Measurements from ENCODE around the gene YKT6. TPM values are rescaled to one million over a fixed set of nuclear protein-coding genes. Genes with fewer than 3 reads are reported as not detected.
"Not testable (repeated sequence)": the region's sequence is repeated elsewhere in the genome, so short reads cannot be mapped to it uniquely, and the experiment has no call there.

YKT6 gene
- total RNA-seq, 2 donors from 2014 or later = 34.4 to 66.8 TPM

GRCh38 chr7:44161371-44161770 is 39.4 kb upstream of the YKT6 start:
- Mint-ChIP-seq H3K4me1 (no peaks in the 10 kb centered on the region), H3K4me3 (no peak overlapping the region), H3K27ac (no peak overlapping the region), H3K27me3 (no peaks in the 10 kb centered on the region), H3K36me3 (ENCODE audit: low read depth) (no peaks in the 10 kb centered on the region), H3K9me3 (no peaks in the 10 kb centered on the region)
- ATAC-seq (replicated peaks) = no peak

DNA sequence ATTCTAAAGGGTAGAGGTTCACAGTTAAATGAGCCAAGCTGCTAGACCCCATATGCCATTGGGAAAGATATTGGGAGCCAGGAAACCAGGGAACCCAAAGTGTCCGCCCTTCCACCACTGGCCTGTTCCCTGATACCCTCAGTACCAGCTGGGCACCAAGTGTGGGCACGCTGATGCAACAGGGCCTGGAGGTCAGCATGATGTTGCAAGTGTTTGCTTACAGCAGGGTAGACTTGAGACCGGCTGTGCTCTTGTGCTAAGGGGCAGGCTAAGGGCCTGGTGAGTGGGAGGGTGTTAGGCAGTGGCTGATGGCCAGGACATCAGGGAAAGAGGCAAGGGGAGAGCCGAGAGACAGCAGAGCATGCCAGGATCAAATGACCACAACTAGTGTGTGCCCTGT is 38.6 kb upstream of the YKT6 start:
- Mint-ChIP-seq H3K4me3 (no peak overlapping the region), H3K4me1 (no peaks in the 10 kb centered on the region), H3K27ac (no peak overlapping the region), H3K27me3 (no peaks in the 10 kb centered on the region), H3K36me3 (ENCODE audit: low read depth) (no peaks in the 10 kb centered on the region), H3K9me3 (no peaks in the 10 kb centered on the region)
- no peak for ATAC-seq (replicated peaks)

DNA sequence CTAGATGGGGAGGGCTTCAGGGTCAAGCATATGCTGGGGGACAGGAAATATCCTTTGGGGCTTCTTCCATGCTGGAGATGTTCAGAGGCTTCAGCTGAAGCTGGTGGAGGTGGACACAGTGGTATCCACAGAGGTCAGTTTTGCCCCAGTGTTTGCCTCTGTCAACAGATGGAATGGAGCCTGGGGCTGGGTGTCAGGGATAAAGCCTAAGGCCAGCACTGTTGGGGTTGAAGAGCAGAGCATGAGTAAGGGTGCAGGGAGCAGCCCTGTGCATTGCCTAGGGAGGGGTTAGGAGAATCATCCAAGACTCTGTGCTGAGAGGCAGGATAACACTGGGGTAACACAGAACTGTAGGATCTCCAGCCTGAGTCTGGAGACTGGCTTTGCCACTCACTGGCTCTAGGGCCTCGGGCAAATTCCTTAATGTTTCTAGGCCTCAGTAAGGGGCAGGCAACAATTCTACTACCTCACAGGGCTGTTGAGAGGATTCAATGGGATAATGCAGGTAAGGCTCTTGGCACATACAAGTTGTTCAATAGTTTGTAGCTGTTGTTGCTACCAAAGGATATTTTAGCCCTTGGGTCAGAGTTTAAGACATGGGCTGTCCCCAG is 37.9 kb upstream of the YKT6 start:
- H3K9me3 Mint-ChIP-seq = no peaks in the 10 kb centered on the region
- no peaks in the 10 kb centered on the region for H3K36me3 Mint-ChIP-seq (ENCODE audit: low read depth)
- H3K27ac Mint-ChIP-seq = no peak overlapping the region
- no peak for ATAC-seq (replicated peaks)
- H3K27me3 Mint-ChIP-seq = no peaks in the 10 kb centered on the region
- H3K4me1 Mint-ChIP-seq = no peaks in the 10 kb centered on the region
- H3K4me3 Mint-ChIP-seq = no peak overlapping the region

GRCh38 chr7:44163591-44163990 is 37.2 kb upstream of the YKT6 start:
- H3K27me3 Mint-ChIP-seq = no peaks in the 10 kb centered on the region
- H3K27ac Mint-ChIP-seq = no peak overlapping the region
- H3K9me3 Mint-ChIP-seq = no peaks in the 10 kb centered on the region
- H3K36me3 Mint-ChIP-seq (ENCODE audit: low read depth) = no peaks in the 10 kb centered on the region
- no peak overlapping the region for H3K4me3 Mint-ChIP-seq
- H3K4me1 Mint-ChIP-seq = no peaks in the 10 kb centered on the region
- no peak for ATAC-seq (replicated peaks)

GRCh38 chr7:44167920-44168319 is 32.9 kb upstream of the YKT6 start:
- Mint-ChIP-seq H3K27ac (no peak overlapping the region), H3K4me3 (no peak overlapping the region), H3K36me3 (ENCODE audit: low read depth) (no peaks in the 10 kb centered on the region), H3K4me1 (no peaks in the 10 kb centered on the region), H3K9me3 (no peaks in the 10 kb centered on the region), H3K27me3 (no peaks in the 10 kb centered on the region)
- no peak for ATAC-seq (replicated peaks)

GRCh38 chr7:44171901-44172300 is 28.9 kb upstream of the YKT6 start:
- not testable (repeated sequence) for ATAC-seq (replicated peaks); H3K36me3 Mint-ChIP-seq (ENCODE audit: low read depth)

GRCh38 chr7:44172352-44172751 is 28.4 kb upstream of the YKT6 start:
- Mint-ChIP-seq H3K4me3 (no peak overlapping the region), H3K4me1 (no peaks in the 10 kb centered on the region), H3K9me3 (no peaks in the 10 kb centered on the region), H3K27ac (no peak overlapping the region), H3K27me3 (peaks cover 9% of the 10 kb centered on the region), H3K36me3 (ENCODE audit: low read depth) (no peaks in the 10 kb centered on the region)
- ATAC-seq (replicated peaks) = no peak

More at GRCh38 chr7:44171901-44172300, 28.9 kb upstream of the YKT6 start:
- H3K9me3 Mint-ChIP-seq, H3K4me3 Mint-ChIP-seq, H3K4me1 Mint-ChIP-seq, H3K27ac Mint-ChIP-seq, H3K27me3 Mint-ChIP-seq: not testable (repeated sequence)

- ATAC-seq (replicated peaks) = no peak
- H3K36me3 Mint-ChIP-seq (ENCODE audit: low read depth) = no peaks in the 10 kb centered on the region
- H3K4me1 Mint-ChIP-seq = no peaks in the 10 kb centered on the region
- no peak overlapping the region for H3K27ac Mint-ChIP-seq
- no peak overlapping the region for H3K4me3 Mint-ChIP-seq
- no peaks in the 10 kb centered on the region for H3K9me3 Mint-ChIP-seq
- peaks cover 12% of the 10 kb centered on the region for H3K27me3 Mint-ChIP-seq
Measured at GRCh38 chr7:44172803-44173424, 27.9 kb upstream of the YKT6 start.

DNA sequence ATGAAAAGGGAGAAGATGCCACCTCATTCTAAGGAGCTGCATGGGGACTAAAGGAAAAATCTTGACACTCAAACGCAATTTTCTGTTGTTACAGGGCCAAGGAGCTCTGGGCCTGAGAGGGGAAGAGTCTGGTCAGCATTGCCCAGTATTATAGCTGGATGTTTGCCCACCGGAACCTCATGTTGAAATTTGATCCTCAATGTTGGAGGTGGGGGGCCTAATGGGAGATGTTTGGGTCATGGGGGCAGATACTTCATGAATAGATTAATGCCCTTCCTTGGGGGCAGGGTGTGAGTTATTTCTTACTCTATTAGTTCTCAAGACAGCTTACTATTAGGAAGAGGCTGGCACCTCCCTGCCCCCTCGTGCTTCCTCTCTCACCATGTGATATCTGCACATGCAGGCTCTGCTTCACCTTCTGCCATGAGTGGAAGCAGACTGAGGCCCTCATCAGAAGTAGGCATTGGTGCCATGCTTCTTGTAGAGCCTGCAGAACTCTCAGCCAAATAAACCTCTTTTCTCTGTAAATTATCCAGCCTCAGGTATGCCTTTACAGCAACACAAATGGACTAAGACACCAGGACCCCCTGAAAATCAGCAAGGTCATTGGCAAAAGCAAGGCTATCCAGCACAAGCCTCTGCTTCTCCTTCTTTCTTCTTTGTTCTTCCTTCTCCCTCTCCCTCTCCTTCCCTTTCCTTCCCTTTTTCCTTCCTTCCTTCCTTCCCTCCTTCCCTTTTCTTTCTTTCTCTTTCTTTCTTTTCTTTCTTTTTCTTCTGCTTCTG is 26.7 kb upstream of the YKT6 start:
- Mint-ChIP-seq H3K9me3 (no peaks in the 10 kb centered on the region), H3K27ac (no peak overlapping the region), H3K36me3 (ENCODE audit: low read depth) (no peaks in the 10 kb centered on the region), H3K27me3 (peaks cover 16% of the 10 kb centered on the region), H3K4me3 (no peak overlapping the region), H3K4me1 (no peaks in the 10 kb centered on the region)
- ATAC-seq (replicated peaks) = no peak

DNA sequence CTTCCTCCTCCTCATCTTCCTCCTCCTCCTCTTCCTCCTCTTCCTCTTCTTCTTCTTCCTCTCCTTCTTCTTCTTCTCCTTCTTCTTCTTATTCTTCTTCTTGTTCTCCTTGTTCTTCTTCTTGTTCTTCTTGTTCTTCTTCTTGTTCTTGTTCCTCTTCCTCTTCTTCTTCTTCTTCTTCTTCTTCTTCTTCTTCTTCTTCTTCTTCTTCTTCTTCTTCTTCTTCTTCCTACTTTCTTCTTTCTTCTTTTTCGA is 26.2 kb upstream of the YKT6 start:
- H3K27me3 Mint-ChIP-seq = peaks cover 19% of the 10 kb centered on the region
- H3K27ac Mint-ChIP-seq = peak overlapping the region; percentile 3

GRCh38 chr7:44175730-44176129 is 25.0 kb upstream of the YKT6 start:
- H3K4me3 Mint-ChIP-seq = no peak overlapping the region
- H3K4me1 Mint-ChIP-seq = no peaks in the 10 kb centered on the region
- H3K9me3 Mint-ChIP-seq = no peaks in the 10 kb centered on the region
- H3K27me3 Mint-ChIP-seq = peaks cover 19% of the 10 kb centered on the region
- H3K27ac Mint-ChIP-seq = no peak overlapping the region
- no peaks in the 10 kb centered on the region for H3K36me3 Mint-ChIP-seq (ENCODE audit: low read depth)
- no peak for ATAC-seq (replicated peaks)

More for the DNA sequence above, 26.2 kb upstream of the YKT6 start:
- ATAC-seq (replicated peaks); H3K4me3 Mint-ChIP-seq; H3K4me1 Mint-ChIP-seq; H3K36me3 Mint-ChIP-seq (ENCODE audit: low read depth); H3K9me3 Mint-ChIP-seq: not testable (repeated sequence)

DNA sequence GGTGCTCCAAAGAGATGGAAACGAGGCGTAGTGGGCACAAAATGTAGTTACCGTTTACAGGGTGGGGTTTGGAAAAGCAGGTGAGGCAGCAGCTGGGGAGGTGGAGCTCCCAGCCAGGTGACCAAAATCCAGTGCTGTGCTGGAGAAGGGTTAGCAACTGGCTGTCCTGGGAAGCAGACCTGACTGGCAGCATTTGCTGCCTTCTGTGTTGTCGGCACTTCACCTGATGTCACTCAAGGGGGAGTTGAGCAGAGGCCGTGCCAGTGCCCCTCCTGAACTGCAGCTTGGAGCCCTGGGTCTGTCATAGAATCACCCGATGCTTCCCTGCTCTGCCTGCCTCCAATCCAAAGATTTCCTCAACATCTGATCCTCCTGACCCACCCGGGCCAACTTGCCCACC is 24.3 kb upstream of the YKT6 start:
- Mint-ChIP-seq H3K27ac (no peak overlapping the region), H3K9me3 (no peaks in the 10 kb centered on the region), H3K27me3 (peaks cover 19% of the 10 kb centered on the region), H3K4me1 (no peaks in the 10 kb centered on the region), H3K4me3 (no peak overlapping the region), H3K36me3 (ENCODE audit: low read depth) (no peaks in the 10 kb centered on the region)
- ATAC-seq (replicated peaks) = no peak

DNA sequence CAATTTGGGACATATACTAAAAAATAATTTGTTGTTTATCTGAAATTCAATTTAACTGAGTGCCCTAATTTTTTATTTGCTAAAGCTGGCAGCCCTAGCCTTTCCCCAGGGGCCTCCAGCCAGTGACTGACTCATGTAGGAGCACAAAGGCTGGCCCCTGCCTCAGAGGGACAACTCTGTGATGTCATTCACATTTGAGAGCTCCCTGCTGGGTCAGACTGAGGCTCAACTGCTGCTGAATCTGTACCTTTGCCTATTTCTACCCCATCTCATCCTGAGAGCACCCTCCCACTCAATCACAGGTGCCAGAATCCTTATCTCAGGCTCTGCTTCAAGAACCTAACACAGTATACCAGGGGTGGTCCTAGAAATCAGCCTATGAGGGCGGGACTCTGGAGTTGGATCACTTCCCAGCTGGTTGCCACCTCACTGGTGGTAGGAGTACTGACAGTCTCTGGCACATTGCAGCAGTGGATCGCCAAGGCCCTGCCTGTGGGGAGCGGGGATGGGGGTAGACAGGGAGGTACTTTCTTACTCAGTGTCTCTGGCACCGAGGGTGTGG is 23.1 kb upstream of the YKT6 start:
- H3K4me3 Mint-ChIP-seq = no peak overlapping the region
- no peak overlapping the region for H3K27ac Mint-ChIP-seq
- no peaks in the 10 kb centered on the region for H3K4me1 Mint-ChIP-seq
- H3K27me3 Mint-ChIP-seq = peaks cover 19% of the 10 kb centered on the region
- H3K36me3 Mint-ChIP-seq (ENCODE audit: low read depth) = no peaks in the 10 kb centered on the region
- no peaks in the 10 kb centered on the region for H3K9me3 Mint-ChIP-seq
- ATAC-seq (replicated peaks) = no peak

DNA sequence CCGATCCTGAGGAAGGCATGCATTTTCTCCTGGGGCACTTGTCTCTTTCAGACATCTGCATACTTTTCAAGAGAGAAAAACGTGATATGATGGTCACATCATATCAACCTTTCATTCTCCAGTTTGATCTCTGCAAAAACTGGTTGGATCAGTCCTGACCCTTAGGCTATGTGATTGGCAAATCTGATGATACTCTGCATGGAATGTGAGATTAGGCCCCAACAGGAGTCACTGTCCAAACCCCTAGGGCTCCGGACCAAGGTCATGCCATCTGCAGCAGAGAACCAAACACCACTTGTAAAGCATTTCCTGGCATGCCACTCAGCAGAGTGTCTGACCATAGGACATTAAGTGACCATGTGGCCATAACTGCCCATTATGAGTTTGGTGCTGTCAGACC is 20.1 kb upstream of the YKT6 start:
- ATAC-seq (replicated peaks) = no peak
- peaks cover 10% of the 10 kb centered on the region for H3K27me3 Mint-ChIP-seq
- H3K36me3 Mint-ChIP-seq (ENCODE audit: low read depth) = no peaks in the 10 kb centered on the region
- no peak overlapping the region for H3K27ac Mint-ChIP-seq
- no peaks in the 10 kb centered on the region for H3K4me1 Mint-ChIP-seq
- H3K4me3 Mint-ChIP-seq = no peak overlapping the region
- H3K9me3 Mint-ChIP-seq = no peaks in the 10 kb centered on the region

- ATAC-seq (replicated peaks) = no peak
- Mint-ChIP-seq H3K27ac (no peak overlapping the region), H3K36me3 (ENCODE audit: low read depth) (no peaks in the 10 kb centered on the region), H3K9me3 (no peaks in the 10 kb centered on the region), H3K4me1 (no peaks in the 10 kb centered on the region), H3K4me3 (no peak overlapping the region), H3K27me3 (peaks cover 7% of the 10 kb centered on the region)
Measured at GRCh38 chr7:44182827-44183226, 18.0 kb upstream of the YKT6 start.

All from activated T-helper 17 cell treated with anti-CD3 and anti-CD28 coated beads, Interleukin-2, amount 50 U/mL, for 72 hours (primary cell).